Measurements from ENCODE around the gene GPR39.

GPR39 gene

GRCh38 chr2:132586835-132587234 is 170.2 kb downstream of the GPR39 start:
- H3K4me3 ChIP-seq (ENCODE audit: low read depth, low read length): no peak overlapping the region
- DNase-seq (ENCODE audit: low read depth): no peak

- DNase-seq (ENCODE audit: low read depth): no peak
Observed at GRCh38 chr2:132588576-132588975, 172.0 kb downstream of the GPR39 start.

GRCh38 chr2:132589111-132589830 is 172.7 kb downstream of the GPR39 start:
- H3K4me3 ChIP-seq (ENCODE audit: low read depth, low read length): no peak overlapping the region
- DNase-seq (ENCODE audit: low read depth): no peak

More at GRCh38 chr2:132588576-132588975, 172.0 kb downstream of the GPR39 start:
- H3K4me3 ChIP-seq (ENCODE audit: low read depth, low read length): no peak overlapping the region

- H3K4me3 ChIP-seq (ENCODE audit: low read depth, low read length): no peak overlapping the region
- no peak for DNase-seq (ENCODE audit: low read depth)
Observed at GRCh38 chr2:132589966-132590365, 173.4 kb downstream of the GPR39 start.

GRCh38 chr2:132593171-132593570 is 176.6 kb downstream of the GPR39 start:
- H3K4me3 ChIP-seq (ENCODE audit: low read depth, low read length): no peak overlapping the region
- DNase-seq (ENCODE audit: low read depth): no peak

GRCh38 chr2:132595186-132595585 is 178.6 kb downstream of the GPR39 start:
- H3K4me3 ChIP-seq (ENCODE audit: low read depth, low read length): no peak overlapping the region
- DNase-seq (ENCODE audit: low read depth): no peak

GRCh38 chr2:132595693-132596092 is 179.1 kb downstream of the GPR39 start:
- DNase-seq (ENCODE audit: low read depth): no peak
- no peak overlapping the region for H3K4me3 ChIP-seq (ENCODE audit: low read depth, low read length)

- DNase-seq (ENCODE audit: low read depth): no peak
- no peak overlapping the region for H3K4me3 ChIP-seq (ENCODE audit: low read depth, low read length)
Observed at GRCh38 chr2:132597166-132597565, 180.6 kb downstream of the GPR39 start.

GRCh38 chr2:132597831-132598230 is 181.2 kb downstream of the GPR39 start:
- no peak overlapping the region for H3K4me3 ChIP-seq (ENCODE audit: low read depth, low read length)
- DNase-seq (ENCODE audit: low read depth): no peak

GRCh38 chr2:132598536-132598935 is 181.9 kb downstream of the GPR39 start:
- no peak for DNase-seq (ENCODE audit: low read depth)
- no peak overlapping the region for H3K4me3 ChIP-seq (ENCODE audit: low read depth, low read length)

- DNase-seq (ENCODE audit: low read depth): no peak
- H3K4me3 ChIP-seq (ENCODE audit: low read depth, low read length): no peak overlapping the region
Observed at GRCh38 chr2:132599556-132599955, 183.0 kb downstream of the GPR39 start.

GRCh38 chr2:132604561-132604960 is 188.0 kb downstream of the GPR39 start:
- DNase-seq (ENCODE audit: low read depth): no peak
- H3K4me3 ChIP-seq (ENCODE audit: low read depth, low read length): no peak overlapping the region

GRCh38 chr2:132605236-132606180 is 188.9 kb downstream of the GPR39 start:
- no peak overlapping the region for H3K4me3 ChIP-seq (ENCODE audit: low read depth, low read length)
- no peak for DNase-seq (ENCODE audit: low read depth)

GRCh38 chr2:132606649-132607048 is 190.0 kb downstream of the GPR39 start:
- DNase-seq (ENCODE audit: low read depth): no peak
- no peak overlapping the region for H3K4me3 ChIP-seq (ENCODE audit: low read depth, low read length)

- H3K4me3 ChIP-seq (ENCODE audit: low read depth, low read length): no peak overlapping the region
- no peak for DNase-seq (ENCODE audit: low read depth)
Observed at GRCh38 chr2:132607426-132608090, 191.0 kb downstream of the GPR39 start.

GRCh38 chr2:132608311-132608710 is 191.7 kb downstream of the GPR39 start:
- no peak overlapping the region for H3K4me3 ChIP-seq (ENCODE audit: low read depth, low read length)

GRCh38 chr2:132609101-132609890 is 192.7 kb downstream of the GPR39 start:
- DNase-seq (ENCODE audit: low read depth): no peak
- H3K4me3 ChIP-seq (ENCODE audit: low read depth, low read length): no peak overlapping the region

More at GRCh38 chr2:132608311-132608710, 191.7 kb downstream of the GPR39 start:
- no peak for DNase-seq (ENCODE audit: low read depth)

- H3K4me3 ChIP-seq (ENCODE audit: low read depth, low read length): no peak overlapping the region
- no peak for DNase-seq (ENCODE audit: low read depth)
Observed at GRCh38 chr2:132611719-132612118, 195.1 kb downstream of the GPR39 start.

Measured in skeletal muscle cell (primary cell).